Hepatocyte (in vitro differentiated cells): ENCODE data around the gene ARAF. TPM values are rescaled to one million over a fixed set of nuclear protein-coding genes. Genes with fewer than 3 reads are reported as not detected.

Experiments used
- DNase-seq: peaks from one replicate; pipeline ENCODE4 v3.0.0-alpha.2; 2016; ENCODE audit warnings: low spot score
- H2AFZ ChIP-seq: fragments of 200-600 bp; sonication (generic); 2 replicates; pipeline ENCODE4 v1.6.0; 2016; ENCODE audit warnings: antibody characterized with exemption, mild to moderate bottlenecking
- H3K27ac ChIP-seq: fragments of 200-600 bp; sonication (generic); 2 replicates; pipeline ENCODE4 v1.5.1; 2016; ENCODE audit warnings: mild to moderate bottlenecking
- H3K27me3 ChIP-seq: fragments of 200-600 bp; sonication (generic); 2 replicates; pipeline ENCODE4 v1.6.1; 2016
- H3K36me3 ChIP-seq: fragments of 200-600 bp; sonication (generic); replicated peaks from 2 replicates; pipeline ENCODE4 v1.5.1; 2016; ENCODE audit warnings: low read depth; ENCODE audit not compliant: insufficient read depth
- H3K4me1 ChIP-seq: fragments of 200-600 bp; sonication (generic); 2 replicates; pipeline ENCODE4 v1.5.1; 2016; ENCODE audit warnings: mild to moderate bottlenecking, moderate library complexity; ENCODE audit not compliant: insufficient read depth
- H3K4me2 ChIP-seq: fragments of 200-600 bp; sonication (generic); 2 replicates; pipeline ENCODE4 v1.6.0; 2016
- H3K4me3 ChIP-seq: fragments of 200-600 bp; sonication (generic); 2 replicates; pipeline ENCODE4 v1.5.1; 2016; ENCODE audit warnings: mild to moderate bottlenecking
- H3K79me2 ChIP-seq: fragments of 200-600 bp; sonication (generic); 2 replicates; pipeline ENCODE4 v1.6.0; 2017; ENCODE audit warnings: mild to moderate bottlenecking
- H3K9me2 ChIP-seq: fragments of 200-600 bp; sonication (generic); replicated peaks from 2 replicates; pipeline ENCODE4 v1.6.0; 2017; ENCODE audit warnings: mild to moderate bottlenecking; ENCODE audit not compliant: insufficient read depth
- H3K9me3 ChIP-seq: fragments of 200-600 bp; sonication (generic); 2 replicates; pipeline ENCODE4 v1.5.1; 2016; ENCODE audit warnings: low read depth, mild to moderate bottlenecking
- H4K20me1 ChIP-seq: fragments of 200-600 bp; sonication (generic); 2 replicates; pipeline ENCODE4 v1.6.0; 2016; ENCODE audit warnings: mild to moderate bottlenecking; ENCODE audit not compliant: insufficient read depth, poor library complexity, severe bottlenecking
- CTCF ChIP-seq: fragments of 200-600 bp; sonication (generic); IDR thresholded peaks from 2 replicates; pipeline ENCODE4 v1.5.1; 2016; ENCODE audit warnings: antibody characterized with exemption, mild to moderate bottlenecking; ENCODE audit not compliant: poor library complexity
- EZH2 ChIP-seq: fragments of 200-600 bp; sonication (generic); IDR thresholded peaks from 2 replicates; pipeline ENCODE4 v1.6.1; 2016; ENCODE audit warnings: antibody characterized with exemption, mild to moderate bottlenecking, borderline replicate concordance
- EZH2phosphoT487 ChIP-seq: fragments of 200-600 bp; sonication (generic); IDR thresholded peaks from one replicate; pipeline ENCODE4 v1.6.1; 2018; ENCODE audit warnings: antibody characterized with exemption, mild to moderate bottlenecking, low read depth, moderate library complexity; ENCODE audit not compliant: unreplicated experiment, severe bottlenecking
- WGBS: methylation state at CpG from one replicate; pipeline ENCODE4 v1.1.6; 2016; ENCODE audit warnings: low lambda C conversion rate; ENCODE audit errors: missing lambda C conversion rate; 5-methylcytosine and 5-hydroxymethylcytosine counted together
- polyA plus RNA-seq: library from polyadenylated mRNA; unstranded; fragments of >200 nt; fragmentation: Nextera tagmentation; extraction: Ambion mirVana; gene quantifications from 2 replicates; pipeline ENCODE4 v1.2.1, GENCODE V29; 2016
- total RNA-seq: library from RNA; depleted of rRNA; stranded (reverse); fragments of >200 nt; gene quantifications from 2 replicates; pipeline ENCODE4 v1.2.3, GENCODE V29; 2014

Gene ARAF
- total and polyA plus RNA-seq, 2 experiments from 2014 or later, result 29.8 to 89.6 TPM

GRCh38 chrX:47585273-47585672 lies 24.3 kb downstream of the ARAF start:
- Histone ChIP-seq H3K79me2 (peaks cover 2% of the 10 kb centered on the region), H3K27me3 (no peaks in the 10 kb centered on the region), H3K4me1 (peaks cover 4% of the 10 kb centered on the region), H3K4me2 (no peak overlapping the region), H2AFZ (no peak overlapping the region), H3K9me3 (no peaks in the 10 kb centered on the region), H3K9me2 (no peaks in the 10 kb centered on the region), H3K27ac (no peak overlapping the region), H3K4me3 (no peak overlapping the region), H3K36me3 (no peaks in the 10 kb centered on the region), H4K20me1 (no peaks in the 10 kb centered on the region)
- peak; percentile 3 for DNase-seq
- TF ChIP-seq EZH2, result no peak
- no peak for TF ChIP-seq EZH2phosphoT487
- TF ChIP-seq CTCF, result no peak
- WGBS, result 87% methylated on average over 16 of the region's 16 CpGs

- H3K4me2 ChIP-seq, result no peak overlapping the region
- DNase-seq, result no peak
- 80% methylated on average over 10 of the region's 11 CpGs for WGBS
- H2AFZ ChIP-seq, result no peak overlapping the region
- H4K20me1 ChIP-seq, result no peaks in the 10 kb centered on the region
- no peak overlapping the region for H3K4me3 ChIP-seq
- TF ChIP-seq EZH2phosphoT487 (no peak), EZH2 (no peak)
- H3K9me2 ChIP-seq, result no peaks in the 10 kb centered on the region
- no peaks in the 10 kb centered on the region for H3K36me3 ChIP-seq
- H3K79me2 ChIP-seq, result peaks cover 2% of the 10 kb centered on the region
- no peaks in the 10 kb centered on the region for H3K9me3 ChIP-seq
- peaks cover 4% of the 10 kb centered on the region for H3K4me1 ChIP-seq
- H3K27ac ChIP-seq, result no peak overlapping the region
- H3K27me3 ChIP-seq, result no peaks in the 10 kb centered on the region
These were observed 25.2 kb downstream of the ARAF start for GRCh38 chrX:47586043-47586787.

GRCh38 chrX:47587091-47587891 lies 26.3 kb downstream of the ARAF start:
- H3K9me2 ChIP-seq, result no peaks in the 10 kb centered on the region
- no peak overlapping the region for H3K4me3 ChIP-seq
- H3K4me1 ChIP-seq, result no peaks in the 10 kb centered on the region
- H3K27ac ChIP-seq, result no peak overlapping the region
- no peaks in the 10 kb centered on the region for H3K36me3 ChIP-seq
- H3K27me3 ChIP-seq, result no peaks in the 10 kb centered on the region
- TF ChIP-seq EZH2phosphoT487 (no peak), EZH2 (no peak), CTCF (no peak)
- H3K4me2 ChIP-seq, result no peak overlapping the region
- no peaks in the 10 kb centered on the region for H3K9me3 ChIP-seq
- H2AFZ ChIP-seq, result no peak overlapping the region
- 56% methylated on average over 4 of the region's 4 CpGs for WGBS
- DNase-seq, result no peak
- no peaks in the 10 kb centered on the region for H3K79me2 ChIP-seq
- no peaks in the 10 kb centered on the region for H4K20me1 ChIP-seq
